OCI-LY1 (cell line): ENCODE results near the gene DOCK10.

Experiments used
- EZH2 ChIP-seq: fragments of 200-600 bp; sonication (generic), shearing (Covaris generic); IDR thresholded peaks from 2 replicates; pipeline ENCODE4 v1.8.0; 2017; ENCODE audit warnings: borderline replicate concordance, mixed run types, mild to moderate bottlenecking, antibody characterized with exemption, low read length, moderate library complexity, mixed read lengths
- TF ChIP-seq, protein P1 (sequence below): fragments of 200-600 bp; sonication (generic), shearing (Covaris generic); IDR thresholded peaks from 2 replicates; pipeline ENCODE4 v1.5.1; 2017; ENCODE audit warnings: mild to moderate bottlenecking, antibody characterized with exemption, low read length, moderate library complexity, mixed read lengths

DNA sequence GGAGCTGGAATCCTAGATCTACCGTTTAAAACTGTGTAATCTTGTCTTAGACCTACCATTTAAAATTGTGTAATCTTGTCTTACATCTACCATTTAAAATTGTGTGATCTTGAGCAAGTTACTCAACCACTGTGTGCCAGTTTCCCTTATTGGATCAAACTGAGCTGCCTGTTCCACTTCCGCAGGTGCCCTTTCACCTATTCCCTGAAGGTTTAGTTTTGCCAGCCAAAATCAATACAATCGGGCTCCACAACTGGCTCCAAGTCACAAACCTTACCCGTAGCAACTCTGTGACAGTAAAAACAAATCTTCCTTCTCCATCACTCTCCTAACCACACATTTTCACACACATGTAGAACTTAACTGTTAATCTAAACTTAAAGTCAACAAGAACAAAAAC, 20.1 kb downstream of the DOCK10 start:
- TF ChIP-seq, protein P1, sequence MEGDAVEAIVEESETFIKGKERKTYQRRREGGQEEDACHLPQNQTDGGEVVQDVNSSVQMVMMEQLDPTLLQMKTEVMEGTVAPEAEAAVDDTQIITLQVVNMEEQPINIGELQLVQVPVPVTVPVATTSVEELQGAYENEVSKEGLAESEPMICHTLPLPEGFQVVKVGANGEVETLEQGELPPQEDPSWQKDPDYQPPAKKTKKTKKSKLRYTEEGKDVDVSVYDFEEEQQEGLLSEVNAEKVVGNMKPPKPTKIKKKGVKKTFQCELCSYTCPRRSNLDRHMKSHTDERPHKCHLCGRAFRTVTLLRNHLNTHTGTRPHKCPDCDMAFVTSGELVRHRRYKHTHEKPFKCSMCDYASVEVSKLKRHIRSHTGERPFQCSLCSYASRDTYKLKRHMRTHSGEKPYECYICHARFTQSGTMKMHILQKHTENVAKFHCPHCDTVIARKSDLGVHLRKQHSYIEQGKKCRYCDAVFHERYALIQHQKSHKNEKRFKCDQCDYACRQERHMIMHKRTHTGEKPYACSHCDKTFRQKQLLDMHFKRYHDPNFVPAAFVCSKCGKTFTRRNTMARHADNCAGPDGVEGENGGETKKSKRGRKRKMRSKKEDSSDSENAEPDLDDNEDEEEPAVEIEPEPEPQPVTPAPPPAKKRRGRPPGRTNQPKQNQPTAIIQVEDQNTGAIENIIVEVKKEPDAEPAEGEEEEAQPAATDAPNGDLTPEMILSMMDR: no peak
- TF ChIP-seq EZH2: no peak
